Activated CD4-positive, alpha-beta T cell treated with anti-CD3 and anti-CD28 coated beads, Interleukin-2, amount 50 U/mL, for 16 hours (primary cell): ENCODE results near the gene MCRIP1.
"Not testable (repeated sequence)": the region's sequence is repeated elsewhere in the genome, so short reads cannot be mapped to it uniquely, and the experiment has no call there.

Source experiments
- DNase-seq: peaks from one replicate; pipeline ENCODE4 v3.0.0-alpha.2; 2020

The MCRIP1 gene

GRCh38 chr17:81840826-81841778, 8.0 kb upstream of the MCRIP1 start:
- no peak for DNase-seq

- DNase-seq = not testable (repeated sequence)
These were observed 7.0 kb upstream of the MCRIP1 start for GRCh38 chr17:81840059-81840458.

GRCh38 chr17:81839301-81839700, 6.2 kb upstream of the MCRIP1 start:
- DNase-seq = no peak

- no peak for DNase-seq
These were observed 5.7 kb upstream of the MCRIP1 start for GRCh38 chr17:81838753-81839255.

- no peak for DNase-seq
These were observed 4.5 kb upstream of the MCRIP1 start for GRCh38 chr17:81837641-81838040.

- no peak for DNase-seq
These were observed 1.8 kb upstream of the MCRIP1 start, which contains the start of gene PPP1R27 for GRCh38 chr17:81834831-81835267. Gene PPP1R27, minus strand, starts transcription at chr17:81835050. Its CDS starts 97 bp downstream, at chr17:81834953.

GRCh38 chr17:81833921-81834830, 1.1 kb upstream of the MCRIP1 start:
- DNase-seq = no peak

GRCh38 chr17:81832608-81833159, 407 bp downstream of the MCRIP1 start:
- no peak for DNase-seq

- DNase-seq = peak; percentile 46
These were observed 1.0 kb downstream of the MCRIP1 start for GRCh38 chr17:81831957-81832607.

GRCh38 chr17:81831563-81831956, 1.5 kb downstream of the MCRIP1 start:
- peak; percentile 28 for DNase-seq

- no peak for DNase-seq
These were observed 3.2 kb downstream of the MCRIP1 start for GRCh38 chr17:81829858-81830257.

- no peak for DNase-seq
These were observed 4.4 kb downstream of the MCRIP1 start for GRCh38 chr17:81828656-81829055.

GRCh38 chr17:81825841-81826466, 7.1 kb downstream of the MCRIP1 start:
- DNase-seq = no peak

- no peak for DNase-seq
These were observed 8.5 kb downstream of the MCRIP1 start for GRCh38 chr17:81824595-81824994.

GRCh38 chr17:81823820-81824550, 9.1 kb downstream of the MCRIP1 start:
- DNase-seq = no peak

GRCh38 chr17:81822996-81823819, 9.9 kb downstream of the MCRIP1 start:
- no peak for DNase-seq

GRCh38 chr17:81822312-81822637, 10.8 kb downstream of the MCRIP1 start:
- no peak for DNase-seq

GRCh38 chr17:81821603-81822311, 11.3 kb downstream of the MCRIP1 start:
- DNase-seq = peak; percentile 55

GRCh38 chr17:81821147-81821546, 11.9 kb downstream of the MCRIP1 start:
- DNase-seq = no peak

GRCh38 chr17:81819708-81820107, 13.4 kb downstream of the MCRIP1 start:
- no peak for DNase-seq
